Colonic mucosa (tissue), 4 donors: ENCODE data around the gene BMI1. TPM values are rescaled to one million over a fixed set of nuclear protein-coding genes. Genes with fewer than 3 reads are reported as not detected.

Experiments used
- DNase-seq: peaks from one replicate; pipeline ENCODE4 v3.0.0-alpha.2; 2020
- H3K27ac ChIP-seq: fragments of 200-600 bp; one replicate; pipeline ENCODE4 v1.8.0; 2021
- H3K27me3 ChIP-seq: fragments of 200-600 bp; one replicate; pipeline ENCODE4 v1.8.0; 2021
- H3K36me3 ChIP-seq: fragments of 200-600 bp; one replicate; pipeline ENCODE4 v1.8.0; 2021
- H3K4me1 ChIP-seq: fragments of 200-600 bp; one replicate; pipeline ENCODE4 v1.8.0; 2021; ENCODE audit warnings: mild to moderate bottlenecking
- H3K4me3 ChIP-seq: fragments of 200-600 bp; one replicate; pipeline ENCODE4 v1.8.0; 2021
- H3K9ac ChIP-seq, 2 donors: one replicate each; pipeline ENCODE4 v1.7.0; 2013; ENCODE audit warnings: control low read depth in 2 of 2, low read depth in 2 of 2, low read length in 2 of 2
- H3K9me3 ChIP-seq: fragments of 200-600 bp; one replicate; pipeline ENCODE4 v1.8.0; 2021
- CTCF ChIP-seq: fragments of 200-600 bp; IDR thresholded peaks from one replicate; pipeline ENCODE4 v1.8.0; 2022; ENCODE audit warnings: antibody characterized with exemption, mild to moderate bottlenecking
- intact Hi-C: fragments of 100-400 bp; cut with DNase I; formaldehyde crosslinking; loops from one replicate; pipeline ENCODE4 v1.14.1; 2022
- total RNA-seq, 2 donors: library from RNA; stranded (reverse); fragmentation: NEBNext Ultra II Directional in 1 of 2; extraction: Animal tissue kit (Norgen Biotek cat#: 25700) in 1 of 2; gene quantifications; one replicate each; pipeline ENCODE4 v1.2.1, GENCODE V29; 2021
- donor health status: healthy.
- donor health status: DM: no; HTN: no; CAD: no.
- donor health status: DM: no; HTN: no; CAD: no.

The BMI1 gene
- total RNA-seq, 2 donors from 2014 or later, result 23.5 to 28.6 TPM

- H3K27me3 ChIP-seq, result peaks cover 7% of the 10 kb centered on the region
- no peak overlapping the region for H3K4me3 ChIP-seq
- no peaks in the 10 kb centered on the region for H3K36me3 ChIP-seq
- no peak for TF ChIP-seq CTCF
- no peaks in the 10 kb centered on the region for H3K9me3 ChIP-seq
- no peaks in the 10 kb centered on the region for H3K4me1 ChIP-seq
- H3K27ac ChIP-seq, result no peak overlapping the region
- no peak overlapping the region for H3K9ac ChIP-seq
- intact Hi-C loops, result loop anchor here (5.0 to 10.0 kb wide), 2 partner anchors 327 to 804 kb away; partner anchors contain the start of genes DNAJC1 and SKIDA1
- no peak for DNase-seq
Measured at GRCh38 chr10:22329150-22329549, 8.3 kb downstream of the BMI1 start.

DNA sequence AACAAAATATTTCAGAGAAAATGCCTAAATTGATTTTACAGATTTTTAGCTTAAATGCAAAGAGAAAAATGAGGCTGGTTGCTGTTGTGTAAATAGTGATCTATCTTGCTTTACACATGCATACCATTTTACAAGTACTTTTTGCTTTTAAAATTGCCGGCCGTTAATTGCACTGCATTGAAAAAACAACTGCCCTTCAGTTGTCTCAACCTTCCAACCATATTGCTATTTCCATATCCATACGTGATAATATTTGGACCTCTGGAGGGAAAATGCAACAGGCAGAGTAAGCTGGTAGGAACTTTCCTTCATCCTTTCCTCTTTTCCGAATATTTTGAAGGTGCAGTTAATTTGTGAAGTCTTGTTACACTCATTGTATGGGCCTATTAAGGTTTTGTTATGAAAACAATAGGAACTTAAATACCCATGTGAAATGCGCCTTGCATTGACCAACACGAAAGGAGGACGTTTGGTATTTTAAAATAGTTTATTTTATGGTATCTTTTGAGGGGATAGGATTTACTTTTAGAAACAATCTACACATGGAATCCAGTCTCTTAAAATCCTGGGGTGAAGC, 11.3 kb downstream of the BMI1 start:
- no peak overlapping the region for H3K9ac ChIP-seq
- intact Hi-C loops, result no loop called here
- no peak overlapping the region for H3K4me3 ChIP-seq
- no peak for TF ChIP-seq CTCF
- no peaks in the 10 kb centered on the region for H3K36me3 ChIP-seq
- DNase-seq, result no peak
- H3K27ac ChIP-seq, result no peak overlapping the region
- peaks cover 20% of the 10 kb centered on the region for H3K4me1 ChIP-seq
- no peaks in the 10 kb centered on the region for H3K9me3 ChIP-seq
- H3K27me3 ChIP-seq, result peaks cover 37% of the 10 kb centered on the region

DNA sequence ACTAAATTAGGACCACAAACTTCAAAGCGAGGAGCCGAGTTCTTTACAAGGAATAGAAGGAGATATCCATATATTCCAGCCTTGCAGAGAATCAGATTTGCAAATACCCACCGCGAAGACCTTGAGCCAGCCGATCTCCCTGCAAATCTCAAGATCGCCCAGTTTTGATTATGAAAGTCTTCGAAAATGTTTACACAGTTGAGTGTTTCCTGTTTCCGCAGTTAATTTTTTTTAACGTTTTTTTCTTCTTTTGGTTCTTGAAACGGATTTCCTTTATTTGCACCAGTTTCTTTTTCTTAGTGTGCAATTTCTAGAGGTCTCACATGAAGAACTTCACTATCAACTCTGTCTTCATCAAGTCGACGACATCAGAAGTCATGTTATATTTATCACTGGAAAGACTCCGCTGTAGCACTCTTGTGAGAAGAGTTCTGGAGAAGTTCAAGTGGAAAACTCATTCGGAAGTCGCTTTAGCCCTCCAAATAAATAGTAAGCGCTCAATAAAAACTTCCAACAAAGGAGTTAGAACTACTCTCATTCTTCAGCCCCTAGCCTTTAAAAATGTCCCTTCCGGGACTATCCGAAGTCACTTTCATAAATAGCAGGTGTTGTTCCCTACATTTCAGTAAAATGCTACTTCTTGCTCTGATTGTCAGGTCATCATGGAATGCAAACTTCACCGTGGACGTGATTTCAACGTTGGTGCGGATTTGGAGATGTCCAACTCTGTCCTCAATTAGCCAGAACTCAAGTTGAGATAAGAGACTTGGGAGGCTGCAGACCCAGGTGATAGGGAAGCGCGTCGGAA, 12.5 kb downstream of the BMI1 start:
- intact Hi-C loops, result no loop called here
- peaks cover 20% of the 10 kb centered on the region for H3K4me1 ChIP-seq
- no peak for TF ChIP-seq CTCF
- no peak overlapping the region for H3K4me3 ChIP-seq
- H3K36me3 ChIP-seq, result no peaks in the 10 kb centered on the region
- no peaks in the 10 kb centered on the region for H3K9me3 ChIP-seq
- no peak overlapping the region for H3K27ac ChIP-seq
- H3K27me3 ChIP-seq, result peaks cover 49% of the 10 kb centered on the region
- DNase-seq, result no peak
- H3K9ac ChIP-seq, result no peak overlapping the region

GRCh38 chr10:22333975-22334282, 13.0 kb downstream of the BMI1 start:
- H3K4me3 ChIP-seq, result no peak overlapping the region
- DNase-seq, result no peak
- no peak overlapping the region for H3K27ac ChIP-seq

More at GRCh38 chr10:22333975-22334282, 13.0 kb downstream of the BMI1 start:
- Histone ChIP-seq H3K36me3 (no peaks in the 10 kb centered on the region), H3K4me1 (peaks cover 20% of the 10 kb centered on the region), H3K9ac (no peak overlapping the region), H3K9me3 (no peaks in the 10 kb centered on the region), H3K27me3 (peaks cover 53% of the 10 kb centered on the region)
- intact Hi-C loops, result no loop called here
- TF ChIP-seq CTCF, result no peak
